T-cell (primary cell): ENCODE results near the gene KIAA0753. TPM values are rescaled to one million over a fixed set of nuclear protein-coding genes. Genes with fewer than 3 reads are reported as not detected.

Experiments
- ATAC-seq, 4 experiments: fragments of 200-7000 bp in 3 of 4; fragments of 150-1000 bp in 1 of 4; cut with Tn5 transposase; replicated peaks in 1 of 4; 1 replicate in 3 of 4; 2 replicates in 1 of 4; pipeline ENCODE4 v1.10.0; 2021; ENCODE audit warnings: moderate library complexity in 3 of 4, mild to moderate bottlenecking in 2 of 4, moderate number of reproducible peaks in 1 of 4
- CTCF ChIA-PET, 2 donors: fragments of 300-600 bp; sonication (Branson Sonifier 250); formaldehyde crosslinking; loops; one replicate each; lab custom pipeline; 2022; ENCODE audit warnings: antibody characterized with exemption in 2 of 2; lab: Charles Lee
- POLR2A ChIA-PET, 2 donors: fragments of 300-600 bp; sonication (Branson Sonifier 250); formaldehyde crosslinking; loops; one replicate each; lab custom pipeline; 2022; ENCODE audit warnings: antibody characterized with exemption in 2 of 2; lab: Charles Lee
- DNase-seq, 35 experiments: peaks; one replicate each; pipeline versions ENCODE4 v3.0.0 to v3.0.0-alpha.2; 2013 to 2023
- H3K27ac ChIP-seq: one replicate; pipeline ENCODE4 v1.5.1; 2013; ENCODE audit warnings: low read length
- H3K27me3 ChIP-seq, 2 experiments: replicated peaks in 1 of 2; 1 replicate in 1 of 2; 2 replicates in 1 of 2; pipeline versions ENCODE4 v1.6.1 to v1.7.0; 2013; ENCODE audit warnings: low read length in 1 of 2, mixed read lengths in 1 of 2; ENCODE audit not compliant: control insufficient read depth in 2 of 2, insufficient read depth in 2 of 2; ENCODE audit errors: extremely low read depth in 1 of 2
- H3K36me3 ChIP-seq, 2 donors: 1 replicate in 1 of 2; 2 replicates in 1 of 2; pipeline versions ENCODE4 v1.6.1 to v1.7.0; 2013; ENCODE audit warnings: low read length in 1 of 2; ENCODE audit not compliant: control insufficient read depth in 2 of 2, insufficient read depth in 1 of 2; ENCODE audit errors: extremely low read depth in 1 of 2
- H3K4me1 ChIP-seq, 2 experiments: 1 replicate in 1 of 2; 2 replicates in 1 of 2; pipeline versions ENCODE4 v1.6.1 to v1.7.0; 2013; ENCODE audit warnings: low read length in 2 of 2, mixed read lengths in 1 of 2; ENCODE audit not compliant: insufficient read depth in 2 of 2, control insufficient read depth in 1 of 2; ENCODE audit errors: extremely low read depth in 1 of 2
- H3K4me3 ChIP-seq, 2 donors: 1 replicate in 1 of 2; 2 replicates in 1 of 2; pipeline versions ENCODE4 v1.5.1 to v1.7.0; 2013; ENCODE audit warnings: mild to moderate bottlenecking in 2 of 2, low read length in 1 of 2, moderate library complexity in 1 of 2; ENCODE audit not compliant: control insufficient read depth in 1 of 2; ENCODE audit errors: extremely low read depth in 1 of 2
- H3K9me3 ChIP-seq: 2 replicates; pipeline ENCODE4 v1.7.0; 2013
- H3K27ac Mint-ChIP-seq, 2 donors: one replicate each; pipeline ENCODE4 v1.8.0; 2020 to 2021; ENCODE audit warnings: mild to moderate bottlenecking in 2 of 2, mixed read lengths in 2 of 2
- H3K27me3 Mint-ChIP-seq, 2 donors: one replicate each; pipeline ENCODE4 v1.8.0; 2021 to 2022; ENCODE audit warnings: mixed read lengths in 2 of 2
- H3K36me3 Mint-ChIP-seq: one replicate; pipeline ENCODE4 v1.8.0; 2021; ENCODE audit warnings: mixed read lengths
- H3K4me1 Mint-ChIP-seq, 3 donors: one replicate each; pipeline ENCODE4 v1.8.0; 2020 to 2022; ENCODE audit warnings: mixed read lengths in 3 of 3, mild to moderate bottlenecking in 1 of 3
- H3K4me3 Mint-ChIP-seq, 3 donors: one replicate each; pipeline ENCODE4 v1.8.0; 2020 to 2022; ENCODE audit warnings: mild to moderate bottlenecking in 3 of 3, mixed read lengths in 3 of 3, moderate library complexity in 3 of 3
- H3K9me3 Mint-ChIP-seq, 3 donors: one replicate each; pipeline ENCODE4 v1.8.0; 2020 to 2022; ENCODE audit warnings: mixed read lengths in 3 of 3
- WGBS: methylation state at CpG from one replicate; pipeline ENCODE4 v1.1.5; 2013; ENCODE audit warnings: missing lambda C conversion rate; ENCODE audit not compliant: insufficient coverage; 5-methylcytosine and 5-hydroxymethylcytosine counted together
- total RNA-seq, 35 experiments: library from RNA in 6 of 35; stranded (reverse) in 6 of 35; fragments of 120-200 nt in 1 of 35; gene quantifications; one replicate each; pipeline versions ENCODE4 v1.2.1 to v1.2.4 and lab custom pipeline; 2013 to 2026

KIAA0753 gene
- total RNA-seq, 5 donors from 2014 or later (not counting 1 experiment from before 2014, with no cell fraction given): 12.4 to 16.9 (median 15.9) TPM

DNA sequence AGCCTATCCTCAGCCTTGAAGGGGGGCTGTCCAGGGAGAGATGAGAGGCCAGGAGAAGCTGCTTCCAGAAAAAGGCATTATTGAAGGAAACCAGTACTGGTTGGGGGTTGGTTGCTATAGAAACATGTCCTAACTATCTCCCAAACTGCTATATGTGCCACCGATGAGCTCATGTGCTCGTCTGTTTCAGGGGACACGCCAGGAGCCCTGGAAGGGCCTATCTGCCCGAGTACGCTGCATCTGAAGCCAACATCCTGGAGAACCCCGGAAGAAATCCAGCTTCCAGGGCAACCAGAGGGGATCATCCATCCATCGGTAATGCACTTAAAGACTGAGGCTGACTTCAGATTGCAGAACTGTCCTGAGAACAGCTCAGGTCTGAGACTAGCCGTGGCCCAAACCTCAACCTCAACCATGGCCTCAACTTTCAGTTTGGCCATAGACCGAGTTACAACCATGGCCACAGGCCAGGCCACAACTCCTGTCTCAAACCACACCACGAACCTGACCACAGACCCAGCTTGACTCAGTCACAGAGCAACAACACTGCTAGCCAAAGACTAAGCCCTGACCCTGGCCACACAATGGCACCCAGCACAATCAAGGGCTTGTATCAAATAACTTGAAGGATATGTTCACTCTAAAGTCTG is 94.3 kb downstream of the KIAA0753 start:
- no peak for DNase-seq
- Mint-ChIP-seq H3K27ac (no peak overlapping the region), H3K36me3 (no peaks in the 10 kb centered on the region)

DNA sequence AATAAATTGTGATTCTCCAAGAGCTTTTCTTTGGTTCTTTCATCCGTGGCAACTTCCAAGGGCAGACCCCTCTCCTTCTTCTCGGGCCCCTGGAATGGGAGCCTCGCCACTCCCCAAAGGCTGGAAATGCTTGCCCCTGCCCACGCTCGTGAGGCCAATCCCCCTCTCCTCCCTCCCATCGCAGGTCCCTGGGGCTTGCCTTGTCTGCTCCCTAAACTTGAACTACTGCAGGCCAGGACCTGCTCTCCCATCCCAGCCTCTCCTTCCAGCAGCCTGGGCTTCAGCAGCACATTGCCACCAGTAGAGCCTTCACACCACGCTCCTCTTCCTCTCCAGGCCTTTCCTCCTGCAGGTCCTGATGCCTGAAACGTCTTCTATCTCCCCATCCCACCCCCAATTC is 95.2 kb downstream of the KIAA0753 start:
- no peaks in the 10 kb centered on the region for H3K36me3 Mint-ChIP-seq
- H3K27me3 Mint-ChIP-seq: peaks cover 0 to 4% of the 10 kb centered on the region in 2 donors
- H3K9me3 Mint-ChIP-seq: no peaks in the 10 kb centered on the region
- H3K4me1 ChIP-seq: peaks cover 5 to 12% of the 10 kb centered on the region in 2 experiments
- no peaks in the 10 kb centered on the region for H3K9me3 ChIP-seq
- H3K4me1 Mint-ChIP-seq: peaks cover 8 to 13% (median 12%) of the 10 kb centered on the region in 3 donors
- DNase-seq (no peak), ATAC-seq (no peak)
- ChIA-PET CTCF (no interaction called here), POLR2A (no interaction called here)
- H3K27me3 ChIP-seq: peaks cover 0 to 10% of the 10 kb centered on the region in 2 experiments
- H3K27ac Mint-ChIP-seq: no peak overlapping the region
- no peaks in the 10 kb centered on the region for H3K36me3 ChIP-seq
- 82% methylated on average over 8 of the region's 8 CpGs for WGBS
- H3K27ac ChIP-seq: no peak overlapping the region
- no peak overlapping the region for H3K4me3 Mint-ChIP-seq
- no peak overlapping the region for H3K4me3 ChIP-seq

More for the DNA sequence above, 94.3 kb downstream of the KIAA0753 start:
- Mint-ChIP-seq H3K27me3 (peaks cover 0 to 4% of the 10 kb centered on the region in 2 donors), H3K9me3 (no peaks in the 10 kb centered on the region), H3K4me3 (no peak overlapping the region), H3K4me1 (peaks cover 8 to 13% (median 12%) of the 10 kb centered on the region in 3 donors)
- Histone ChIP-seq H3K4me1 (peaks cover 5 to 12% of the 10 kb centered on the region in 2 experiments), H3K9me3 (no peaks in the 10 kb centered on the region), H3K4me3 (no peak overlapping the region), H3K27ac (no peak overlapping the region), H3K36me3 (no peaks in the 10 kb centered on the region), H3K27me3 (peaks cover 0 to 10% of the 10 kb centered on the region in 2 experiments)
- ChIA-PET POLR2A (no interaction called here), CTCF (no interaction called here)
- WGBS: 64% methylated on average over 8 of the region's 10 CpGs
- no peak for ATAC-seq

DNA sequence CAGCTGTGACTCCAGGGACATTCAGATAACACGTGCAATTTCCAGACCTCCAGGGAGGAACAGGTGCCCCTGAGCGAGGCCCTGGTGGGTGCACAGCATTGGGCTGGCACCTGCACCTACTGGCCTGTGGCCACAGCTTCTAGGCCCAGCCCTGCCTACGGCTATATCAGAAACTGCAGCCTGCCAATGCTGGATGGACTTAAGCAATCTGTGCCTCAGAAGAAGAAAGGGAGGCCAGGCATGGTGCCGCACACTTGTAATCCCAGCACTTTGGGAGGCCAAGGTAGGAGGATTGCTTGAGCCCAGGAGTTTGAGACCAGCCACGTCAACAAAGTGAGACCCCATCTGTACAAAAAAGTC is 96.5 kb downstream of the KIAA0753 start:
- H3K4me3 Mint-ChIP-seq: no peak overlapping the region

DNA sequence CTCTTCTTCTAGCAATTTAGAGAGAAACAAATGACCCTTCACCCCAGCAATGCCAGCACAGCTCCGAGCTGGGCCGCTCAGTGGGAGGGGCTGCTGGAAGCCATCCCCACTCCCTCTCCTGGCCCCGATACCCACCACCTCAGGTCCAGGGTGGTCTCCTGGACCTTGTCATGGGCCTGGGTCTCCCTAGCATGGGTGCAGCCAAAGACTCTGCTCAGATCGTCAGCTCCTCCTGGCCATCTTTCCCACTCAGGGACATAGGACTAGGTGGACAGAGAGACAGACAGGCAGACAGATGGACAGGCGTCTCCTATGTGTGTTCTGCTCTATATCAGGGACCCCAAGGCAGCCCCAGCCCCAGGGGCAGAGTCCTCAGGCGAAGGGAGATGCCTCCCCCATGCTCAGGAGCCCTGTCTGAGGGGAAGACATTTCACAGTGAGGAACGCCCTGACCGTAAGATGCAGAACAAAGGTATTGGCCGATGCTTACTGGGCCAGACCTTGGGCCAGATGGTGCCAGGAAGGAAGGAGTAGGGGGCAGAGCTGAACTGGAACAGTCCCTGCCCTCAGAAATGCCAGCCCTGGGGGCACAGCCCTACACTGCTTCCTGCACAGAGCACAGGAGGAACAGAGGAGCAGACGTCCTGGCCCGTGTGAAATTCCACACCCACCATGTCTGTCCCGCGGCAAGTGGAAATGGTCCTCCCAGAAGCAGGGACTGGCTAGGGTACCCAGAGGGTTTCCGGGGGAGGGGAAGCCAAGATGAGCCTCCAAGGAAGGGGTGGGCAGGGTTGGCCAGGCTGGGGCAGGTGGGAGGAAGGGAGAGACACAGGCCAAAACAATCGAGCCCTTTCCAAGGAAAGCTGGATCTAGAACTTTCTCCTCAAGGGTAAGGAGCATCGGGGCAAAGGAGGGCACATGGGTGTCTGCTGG is 97.2 kb downstream of the KIAA0753 start:
- Histone ChIP-seq H3K36me3 (no peaks in the 10 kb centered on the region), H3K27ac (no peak overlapping the region), H3K4me3 (no peak overlapping the region), H3K4me1 (peaks cover 2 to 4% of the 10 kb centered on the region in 2 experiments), H3K9me3 (no peaks in the 10 kb centered on the region), H3K27me3 (peaks cover 0 to 20% of the 10 kb centered on the region in 2 experiments)
- DNase-seq: no peak
- ChIA-PET POLR2A (no interaction called here), CTCF (no interaction called here)
- Mint-ChIP-seq H3K27me3 (peaks cover 2 to 15% of the 10 kb centered on the region in 2 donors), H3K36me3 (peaks cover 4% of the 10 kb centered on the region), H3K27ac (no peak overlapping the region), H3K4me1 (peaks cover 2 to 4% (median 3%) of the 10 kb centered on the region in 3 donors), H3K4me3 (no peak overlapping the region), H3K9me3 (peaks cover 0 to 5% (median 4%) of the 10 kb centered on the region in 3 donors)
- no peak for ATAC-seq
- 90% methylated on average over 9 of the region's 16 CpGs for WGBS

More for the DNA sequence above, 96.5 kb downstream of the KIAA0753 start:
- DNase-seq (no peak), ATAC-seq (no peak)
- H3K4me3 ChIP-seq: no peak overlapping the region
- ChIA-PET CTCF (no interaction called here), POLR2A (no interaction called here)
- Mint-ChIP-seq H3K27me3 (peaks cover 0 to 9% of the 10 kb centered on the region in 2 donors), H3K9me3 (peaks cover 0 to 3% (median 3%) of the 10 kb centered on the region in 3 donors), H3K27ac (no peak overlapping the region), H3K36me3 (no peaks in the 10 kb centered on the region), H3K4me1 (peaks cover 8 to 11% (median 10%) of the 10 kb centered on the region in 3 donors)
- H3K27me3 ChIP-seq: peaks cover 0 to 14% of the 10 kb centered on the region in 2 experiments
- H3K4me1 ChIP-seq: peaks cover 5 to 11% of the 10 kb centered on the region in 2 experiments
- no peaks in the 10 kb centered on the region for H3K9me3 ChIP-seq
- 88% methylated on average over 5 of the region's 5 CpGs for WGBS
- H3K27ac ChIP-seq: no peak overlapping the region
- H3K36me3 ChIP-seq: no peaks in the 10 kb centered on the region

DNA sequence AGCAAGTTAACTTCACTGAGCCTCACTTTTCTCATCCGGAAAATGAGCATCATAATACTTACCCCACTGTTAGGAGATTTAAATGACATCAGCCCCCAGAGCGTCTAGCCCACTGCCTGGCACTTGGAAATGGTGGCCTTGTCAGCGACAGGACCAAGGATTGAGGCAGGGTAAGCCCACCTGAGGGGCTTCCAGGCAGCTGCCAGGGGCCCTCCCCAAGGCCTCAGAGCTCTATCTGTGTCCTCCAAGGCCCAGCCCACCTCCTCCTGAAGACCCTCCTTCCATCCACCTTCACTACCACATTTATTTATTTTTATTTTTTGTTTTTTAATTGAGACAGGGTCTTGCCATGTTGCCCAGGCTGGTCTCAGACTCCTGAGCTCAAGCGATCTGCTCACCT is 97.9 kb downstream of the KIAA0753 start:
- H3K9me3 Mint-ChIP-seq: peaks cover 0 to 5% (median 4%) of the 10 kb centered on the region in 3 donors
- peaks cover 4% of the 10 kb centered on the region for H3K36me3 Mint-ChIP-seq
- ChIA-PET CTCF (no interaction called here), POLR2A (no interaction called here)
- ATAC-seq (no peak), DNase-seq (no peak)
- Histone ChIP-seq H3K4me1 (no peaks in the 10 kb centered on the region), H3K27me3 (peaks cover 0 to 17% of the 10 kb centered on the region in 2 experiments), H3K9me3 (no peaks in the 10 kb centered on the region), H3K27ac (no peak overlapping the region), H3K36me3 (no peaks in the 10 kb centered on the region), H3K4me3 (no peak overlapping the region)
- 67% methylated on average over 2 of the region's 4 CpGs for WGBS
- H3K27me3 Mint-ChIP-seq: peaks cover 3 to 15% of the 10 kb centered on the region in 2 donors
- no peak overlapping the region for H3K4me3 Mint-ChIP-seq
- no peaks in the 10 kb centered on the region for H3K4me1 Mint-ChIP-seq
- no peak overlapping the region for H3K27ac Mint-ChIP-seq

DNA sequence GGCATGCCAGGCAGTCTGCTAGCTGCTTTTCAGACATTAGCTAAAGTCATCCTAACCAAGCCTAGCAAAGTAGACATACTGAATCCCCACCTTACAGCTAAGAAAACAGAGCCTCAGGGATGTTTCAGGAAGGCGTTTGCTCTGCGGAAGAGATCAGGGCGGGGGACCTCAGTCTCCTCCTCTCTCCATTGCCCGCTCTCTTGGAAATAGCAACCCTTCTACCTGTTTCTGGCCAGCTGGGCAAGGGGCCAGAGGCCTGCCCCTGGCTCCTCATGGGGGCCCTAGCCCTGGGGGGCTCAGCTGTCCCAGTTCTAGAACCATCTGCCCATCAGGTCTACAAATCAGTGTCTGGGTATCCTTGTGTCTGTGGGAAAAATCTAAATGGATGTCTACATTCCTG is 98.6 kb downstream of the KIAA0753 start:
- no peaks in the 10 kb centered on the region for H3K4me1 Mint-ChIP-seq
- no peak overlapping the region for H3K4me3 Mint-ChIP-seq
- H3K36me3 ChIP-seq: no peaks in the 10 kb centered on the region
- DNase-seq (no peak), ATAC-seq (no peak)
- H3K36me3 Mint-ChIP-seq: peaks cover 4% of the 10 kb centered on the region
- H3K9me3 ChIP-seq: no peaks in the 10 kb centered on the region
- ChIA-PET POLR2A (no interaction called here), CTCF (no interaction called here)
- no peak overlapping the region for H3K27ac ChIP-seq
- H3K27ac Mint-ChIP-seq: no peak overlapping the region
- H3K4me1 ChIP-seq: no peaks in the 10 kb centered on the region
- H3K27me3 Mint-ChIP-seq: peaks cover 3 to 17% of the 10 kb centered on the region in 2 donors
- no peak overlapping the region for H3K4me3 ChIP-seq
- H3K9me3 Mint-ChIP-seq: peaks cover 0 to 5% (median 4%) of the 10 kb centered on the region in 3 donors
- H3K27me3 ChIP-seq: peaks cover 0 to 17% of the 10 kb centered on the region in 2 experiments
- WGBS: 84% methylated on average over 3 of the region's 4 CpGs
